ENCODE measurements around the gene SLC16A3. TPM values are rescaled to one million over a fixed set of nuclear protein-coding genes. Genes with fewer than 3 reads are reported as not detected.

The SLC16A3 gene
- total and polyA plus RNA-seq, 9 of the 15 experiments (the other 6 are each of a cell fraction or from before 2014, with no cell fraction given): 0.11 to 5.4 (median 1.2) TPM; not detected in 2

DNA sequence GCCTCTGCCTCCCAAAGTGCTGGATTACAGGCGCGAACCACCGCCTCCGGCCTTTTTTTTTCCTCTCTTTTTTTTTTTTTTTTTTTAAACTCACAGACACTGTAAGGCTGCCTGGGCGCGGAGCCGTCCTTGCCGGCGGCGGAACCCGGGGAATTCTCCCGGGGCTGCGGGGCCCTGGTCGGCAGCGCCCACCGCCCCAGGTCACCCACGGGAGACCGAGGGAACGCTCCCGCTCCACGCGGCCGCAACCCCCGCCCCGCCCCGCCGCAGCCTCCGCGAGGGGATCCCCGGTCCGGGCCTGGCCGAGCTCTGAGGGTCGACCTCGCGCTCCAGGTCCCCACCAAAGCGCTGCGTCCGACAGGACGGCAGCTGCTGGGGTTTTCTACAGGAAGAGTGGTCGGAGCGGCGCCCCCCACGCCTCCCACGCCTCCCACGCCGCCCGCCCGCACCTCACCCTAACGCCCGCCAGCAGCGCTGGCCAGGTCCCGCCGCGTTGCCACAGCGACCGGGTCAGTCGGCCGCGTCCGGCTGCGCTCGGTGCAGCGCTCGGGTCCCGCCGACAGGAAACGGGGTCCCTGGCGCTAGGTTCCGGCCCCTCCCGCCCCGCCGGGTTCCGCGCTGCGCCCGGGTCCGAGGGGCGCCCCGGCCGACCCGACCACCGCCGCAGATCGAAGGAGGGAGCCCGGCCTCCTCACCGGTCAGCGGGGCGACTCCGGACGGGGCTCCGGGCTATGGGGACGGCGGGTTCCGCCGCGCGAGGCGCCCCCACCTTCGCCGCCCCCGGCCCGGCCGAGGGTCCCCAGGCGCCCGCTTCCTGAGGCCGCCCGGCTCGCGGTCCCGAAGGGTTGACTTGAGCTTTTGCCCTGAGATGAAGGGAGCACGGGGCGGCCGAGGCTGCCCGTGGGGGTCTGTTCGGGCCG is 16.3 kb upstream of the SLC16A3 start, which contains the start of gene CCDC57 (continued):
- peak; percentile 47; the same call in 1 of the 2 replicates for TF ChIP-seq EP400 (IDR thresholded peaks at IDR 0.05)
- peak; percentile 89 for TF ChIP-seq CXXC5 (CRISPR knock-in tag; IDR thresholded peaks at IDR 0.05)
- TF ChIP-seq SMAD4 (CRISPR knock-in tag; conservative IDR thresholded peaks at IDR 0.05): peak; percentile 60
- no peak for TF ChIP-seq HEY1 (CRISPR knock-in tag; IDR thresholded peaks at IDR 0.05; ENCODE audit: borderline replicate concordance)
- peak; percentile 43 for TF ChIP-seq NCOR1 (IDR thresholded peaks at IDR 0.05)
- TF ChIP-seq PHF20 (IDR thresholded peaks at IDR 0.05; ENCODE audit: partially characterized antibody): peak; percentile 14
- peak; percentile 84 for TF ChIP-seq HCFC1 (IDR thresholded peaks at IDR 0.05; ENCODE audit: low read depth, low read length)
- TF ChIP-seq GTF2E2 (tag; IDR thresholded peaks at IDR 0.05): peak; percentile 41; the same call in 1 of the 2 replicates
- TF ChIP-seq, protein P1, sequence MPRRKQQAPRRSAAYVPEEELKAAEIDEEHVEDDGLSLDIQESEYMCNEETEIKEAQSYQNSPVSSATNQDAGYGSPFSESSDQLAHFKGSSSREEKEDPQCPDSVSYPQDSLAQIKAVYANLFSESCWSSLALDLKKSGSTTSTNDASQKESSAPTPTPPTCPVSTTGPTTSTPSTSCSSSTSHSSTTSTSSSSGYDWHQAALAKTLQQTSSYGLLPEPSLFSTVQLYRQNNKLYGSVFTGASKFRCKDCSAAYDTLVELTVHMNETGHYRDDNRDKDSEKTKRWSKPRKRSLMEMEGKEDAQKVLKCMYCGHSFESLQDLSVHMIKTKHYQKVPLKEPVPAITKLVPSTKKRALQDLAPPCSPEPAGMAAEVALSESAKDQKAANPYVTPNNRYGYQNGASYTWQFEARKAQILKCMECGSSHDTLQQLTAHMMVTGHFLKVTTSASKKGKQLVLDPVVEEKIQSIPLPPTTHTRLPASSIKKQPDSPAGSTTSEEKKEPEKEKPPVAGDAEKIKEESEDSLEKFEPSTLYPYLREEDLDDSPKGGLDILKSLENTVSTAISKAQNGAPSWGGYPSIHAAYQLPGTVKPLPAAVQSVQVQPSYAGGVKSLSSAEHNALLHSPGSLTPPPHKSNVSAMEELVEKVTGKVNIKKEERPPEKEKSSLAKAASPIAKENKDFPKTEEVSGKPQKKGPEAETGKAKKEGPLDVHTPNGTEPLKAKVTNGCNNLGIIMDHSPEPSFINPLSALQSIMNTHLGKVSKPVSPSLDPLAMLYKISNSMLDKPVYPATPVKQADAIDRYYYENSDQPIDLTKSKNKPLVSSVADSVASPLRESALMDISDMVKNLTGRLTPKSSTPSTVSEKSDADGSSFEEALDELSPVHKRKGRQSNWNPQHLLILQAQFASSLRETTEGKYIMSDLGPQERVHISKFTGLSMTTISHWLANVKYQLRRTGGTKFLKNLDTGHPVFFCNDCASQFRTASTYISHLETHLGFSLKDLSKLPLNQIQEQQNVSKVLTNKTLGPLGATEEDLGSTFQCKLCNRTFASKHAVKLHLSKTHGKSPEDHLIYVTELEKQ (CRISPR knock-in tag; IDR thresholded peaks at IDR 0.05): no peak
- TF ChIP-seq RFX5 (IDR thresholded peaks at IDR 0.05; ENCODE audit: low read depth, low read length): no peak
- TF ChIP-seq, protein P2, sequence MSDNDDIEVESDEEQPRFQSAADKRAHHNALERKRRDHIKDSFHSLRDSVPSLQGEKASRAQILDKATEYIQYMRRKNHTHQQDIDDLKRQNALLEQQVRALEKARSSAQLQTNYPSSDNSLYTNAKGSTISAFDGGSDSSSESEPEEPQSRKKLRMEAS (CRISPR knock-in tag; IDR thresholded peaks at IDR 0.05): peak; percentile 33; the same call in 1 of the 2 replicates
- peak; percentile 29 for TF ChIP-seq BRD4 (IDR thresholded peaks at IDR 0.05)
- TF ChIP-seq, protein P3, sequence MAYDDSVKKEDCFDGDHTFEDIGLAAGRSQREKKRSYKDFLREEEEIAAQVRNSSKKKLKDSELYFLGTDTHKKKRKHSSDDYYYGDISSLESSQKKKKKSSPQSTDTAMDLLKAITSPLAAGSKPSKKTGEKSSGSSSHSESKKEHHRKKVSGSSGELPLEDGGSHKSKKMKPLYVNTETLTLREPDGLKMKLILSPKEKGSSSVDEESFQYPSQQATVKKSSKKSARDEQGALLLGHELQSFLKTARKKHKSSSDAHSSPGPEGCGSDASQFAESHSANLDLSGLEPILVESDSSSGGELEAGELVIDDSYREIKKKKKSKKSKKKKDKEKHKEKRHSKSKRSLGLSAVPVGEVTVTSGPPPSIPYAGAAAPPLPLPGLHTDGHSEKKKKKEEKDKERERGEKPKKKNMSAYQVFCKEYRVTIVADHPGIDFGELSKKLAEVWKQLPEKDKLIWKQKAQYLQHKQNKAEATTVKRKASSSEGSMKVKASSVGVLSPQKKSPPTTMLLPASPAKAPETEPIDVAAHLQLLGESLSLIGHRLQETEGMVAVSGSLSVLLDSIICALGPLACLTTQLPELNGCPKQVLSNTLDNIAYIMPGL (CRISPR knock-in tag; IDR thresholded peaks at IDR 0.05): no peak
- 0 out of 2 replicates have a peak, but pooled peaks have one; percentile 43 for TF ChIP-seq TARDBP (IDR thresholded peaks at IDR 0.05)
- TF ChIP-seq FIP1L1 (IDR thresholded peaks at IDR 0.05; ENCODE audit: low read depth, low read length, poor library complexity, severe bottlenecking): peak; percentile 69
- TF ChIP-seq POLR2A (conservative IDR thresholded peaks at IDR 0.05): peak; percentile 73
- TF ChIP-seq NCOA4 (IDR thresholded peaks at IDR 0.05; ENCODE audit: partially characterized antibody): no peak
- peak; percentile 48; the same call in 1 of the 2 replicates for TF ChIP-seq ZKSCAN1 (IDR thresholded peaks at IDR 0.05; ENCODE audit: low read depth, low read length)
- TF ChIP-seq ZFPM2 (CRISPR knock-in tag; IDR thresholded peaks at IDR 0.05): peak; percentile 31; the same call in 1 of the 2 replicates
- peak; percentile 19; the same call in 1 of the 2 replicates for TF ChIP-seq EP300 (IDR thresholded peaks at IDR 0.05; ENCODE audit: low read length)
- peak; percentile 59; the same call in 1 of the 2 replicates for TF ChIP-seq ETV5 (CRISPR knock-in tag; IDR thresholded peaks at IDR 0.05; ENCODE audit: low read depth)
- peak; percentile 82 for TF ChIP-seq RBFOX2 (IDR thresholded peaks at IDR 0.05; ENCODE audit: low read depth, low read length)
